ENCODE measurements around the gene GPN2. TPM values are rescaled to one million over a fixed set of nuclear protein-coding genes. Genes with fewer than 3 reads are reported as not detected.
A peak's percentile ranks its signal among the peaks of the same experiment; 100 is the strongest.
"Not testable (repeated sequence)": the region's sequence is repeated elsewhere in the genome, so short reads cannot be mapped to it uniquely, and the experiment has no call there.

Gene GPN2
- total RNA-seq, 2 experiments from 2014 or later, result 19.8 to 20.7 TPM

- intact Hi-C loops (cut with micrococcal nuclease), result loop anchor here (5.0 kb wide), 1 partner anchor 98 kb away; the partner anchor contains the start of gene TRNP1
- Mint-ChIP-seq H3K27me3 (ENCODE audit: low read depth) (no peaks in the 10 kb centered on the region), H3K27ac (no peak overlapping the region), H3K4me3 (no peak overlapping the region), H3K4me1 (ENCODE audit: low read depth) (peaks cover 21% of the 10 kb centered on the region), H3K9me3 (no peaks in the 10 kb centered on the region), H3K36me3 (ENCODE audit: low read depth) (peaks cover 16% of the 10 kb centered on the region)
- CTCF ChIA-PET, result interaction anchor here (1.6 kb wide), 1 partner anchor 14 kb away, joined by 6 read pairs; no protein-coding TSS in a partner anchor
- no peak for DNase-seq
These were observed 4.2 kb upstream of the GPN2 start for GRCh38 chr1:26894263-26894662.

DNA sequence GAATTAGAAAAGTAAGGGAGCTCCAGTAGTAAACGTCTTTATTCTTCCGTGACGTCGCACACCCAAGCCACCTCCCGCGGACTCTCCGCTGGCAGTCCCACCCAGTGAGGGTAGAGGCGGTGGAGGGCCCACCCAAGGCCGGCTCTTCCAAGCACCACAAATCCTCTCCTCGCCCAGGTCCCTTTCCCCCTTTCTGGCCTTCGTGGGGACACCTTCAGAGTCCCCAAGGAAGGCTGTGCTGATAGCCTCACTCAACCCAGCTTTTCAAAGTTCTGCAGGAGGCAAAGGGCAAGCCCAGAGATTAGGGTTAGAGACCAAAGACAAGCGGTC is 349 bp upstream of the GPN2 start:
- Mint-ChIP-seq H3K27me3 (ENCODE audit: low read depth) (no peaks in the 10 kb centered on the region), H3K4me3 (peak overlapping the region; percentile 94), H3K9me3 (no peaks in the 10 kb centered on the region), H3K4me1 (ENCODE audit: low read depth) (peaks cover 30% of the 10 kb centered on the region), H3K36me3 (ENCODE audit: low read depth) (peaks cover 23% of the 10 kb centered on the region), H3K27ac (peak overlapping the region; percentile 91)
- CTCF ChIA-PET, result interaction anchor here (0.6 to 1.0 kb wide), 4 partner anchors 10 to 225 kb away, joined by 3 to 5 read pairs (median 4); partner anchors contain the start of gene GPATCH3
- DNase-seq, result no peak
- intact Hi-C loops (cut with micrococcal nuclease), result loop anchor here (2.0 to 5.0 kb wide), 2 partner anchors 26 to 102 kb away; partner anchors contain the start of gene TRNP1

DNA sequence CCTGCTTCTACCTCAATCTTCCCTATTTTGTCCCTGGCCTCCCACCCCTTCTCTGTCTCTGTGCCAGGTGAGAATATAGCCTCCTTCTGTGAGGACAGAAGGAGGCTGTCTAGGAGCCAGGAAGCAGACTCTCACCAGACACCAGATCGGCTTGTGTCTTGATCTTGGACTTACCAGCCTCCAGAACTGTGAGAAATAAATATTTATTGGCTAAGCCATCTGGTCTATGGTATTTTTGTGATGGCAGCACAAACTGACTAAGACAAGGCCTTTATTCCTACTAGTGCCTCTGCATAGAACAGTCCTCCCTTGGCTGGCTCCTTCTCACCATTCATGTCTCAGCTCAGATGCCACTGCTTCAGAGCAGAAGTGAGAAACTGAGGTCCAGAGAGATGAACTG is 1.9 kb downstream of the GPN2 start:
- intact Hi-C loops (cut with micrococcal nuclease), result no loop called here
- H3K27ac Mint-ChIP-seq, result peak overlapping the region; percentile 36
- H3K36me3 Mint-ChIP-seq (ENCODE audit: low read depth), result peaks cover 36% of the 10 kb centered on the region
- H3K9me3 Mint-ChIP-seq, result no peaks in the 10 kb centered on the region
- CTCF ChIA-PET, result interaction anchor here (0.6 to 2.5 kb wide), 9 partner anchors 9 to 289 kb away, joined by 3 to 14 read pairs (median 3); no protein-coding TSS in a partner anchor
- peaks cover 30% of the 10 kb centered on the region for H3K4me1 Mint-ChIP-seq (ENCODE audit: low read depth)
- no peaks in the 10 kb centered on the region for H3K27me3 Mint-ChIP-seq (ENCODE audit: low read depth)
- peak overlapping the region; percentile 94 for H3K4me3 Mint-ChIP-seq
- no peak for DNase-seq

GRCh38 chr1:26887125-26887524 is 3.0 kb downstream of the GPN2 start:
- intact Hi-C loops (cut with micrococcal nuclease), result no loop called here
- Mint-ChIP-seq H3K4me1 (ENCODE audit: low read depth) (peaks cover 30% of the 10 kb centered on the region), H3K27me3 (ENCODE audit: low read depth) (no peaks in the 10 kb centered on the region), H3K36me3 (ENCODE audit: low read depth) (peaks cover 40% of the 10 kb centered on the region), H3K27ac (peak overlapping the region; percentile 76), H3K9me3 (no peaks in the 10 kb centered on the region), H3K4me3 (no peak overlapping the region)
- CTCF ChIA-PET, result interaction anchor here (0.6 to 2.5 kb wide), 15 partner anchors 8 to 508 kb away, joined by 3 to 14 read pairs (median 3); partner anchors contain the start of gene GPATCH3
- DNase-seq, result peak; percentile 27

DNA sequence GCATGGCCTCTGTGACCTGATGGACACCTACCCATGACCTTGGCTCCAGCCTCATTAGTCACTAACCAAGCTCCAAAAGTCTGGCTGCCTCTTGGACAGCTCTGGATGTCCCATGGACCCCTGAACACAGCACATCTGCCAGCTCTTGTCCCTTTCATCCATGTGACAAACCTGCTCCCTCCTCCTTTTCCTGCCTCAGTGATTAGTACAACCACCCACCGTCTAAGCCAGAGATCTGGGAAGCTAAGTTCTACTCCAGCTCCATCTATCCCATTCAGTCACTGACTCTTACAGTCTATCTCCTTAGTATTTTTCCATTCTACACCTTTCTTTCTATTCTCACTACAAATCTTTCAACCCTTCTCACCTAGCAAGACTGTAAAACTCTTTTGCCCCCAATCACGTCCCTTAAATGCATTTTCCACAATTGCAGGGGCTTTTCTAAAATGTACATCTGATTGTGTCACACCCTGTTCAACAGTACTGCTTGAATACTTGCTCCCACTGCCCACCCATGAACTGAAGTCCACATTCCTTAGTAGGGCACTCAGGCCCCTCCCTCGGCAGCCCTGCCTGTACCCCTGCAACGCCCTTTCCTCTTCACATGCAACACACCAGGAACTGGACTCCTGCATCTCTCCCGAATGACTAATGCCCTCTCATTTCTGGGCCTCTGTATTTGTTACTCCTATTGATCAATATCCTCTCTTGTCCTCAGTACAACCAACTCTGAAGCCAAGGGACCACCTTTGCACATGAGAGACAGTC is 7.2 kb downstream of the GPN2 start:
- Mint-ChIP-seq H3K36me3 (ENCODE audit: low read depth) (peaks cover 30% of the 10 kb centered on the region), H3K4me1 (ENCODE audit: low read depth) (peaks cover 4% of the 10 kb centered on the region), H3K4me3 (no peak overlapping the region), H3K27ac (no peak overlapping the region), H3K9me3 (no peaks in the 10 kb centered on the region), H3K27me3 (ENCODE audit: low read depth) (no peaks in the 10 kb centered on the region)
- intact Hi-C loops (cut with micrococcal nuclease), result no loop called here
- CTCF ChIA-PET, result interaction anchor here (0.5 to 1.9 kb wide), 4 partner anchors 12 to 1777 kb away, joined by 3 to 4 read pairs (median 4); no protein-coding TSS in a partner anchor
- DNase-seq, result no peak

DNA sequence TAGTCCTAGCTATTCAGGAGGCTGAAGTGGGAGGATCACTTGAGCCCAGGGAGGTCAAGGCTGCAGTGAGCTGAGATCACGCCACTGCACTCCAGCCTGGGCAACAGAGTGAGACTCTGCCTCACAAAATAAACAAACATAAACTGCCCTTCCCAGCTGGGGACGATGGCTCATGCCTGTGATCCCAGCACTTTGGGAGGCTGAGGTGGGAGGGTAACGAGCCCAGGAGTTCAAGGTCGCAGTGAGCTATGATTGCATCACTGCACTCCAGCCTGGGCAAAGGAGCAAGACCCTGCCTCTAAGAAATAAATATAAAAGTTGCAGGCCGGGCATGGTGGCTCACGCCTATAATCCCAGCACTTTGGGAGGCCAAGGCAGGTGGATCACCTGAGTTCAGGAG is 8.5 kb downstream of the GPN2 start:
- H3K4me1 Mint-ChIP-seq (ENCODE audit: low read depth); intact Hi-C loops (cut with micrococcal nuclease); H3K9me3 Mint-ChIP-seq; H3K27ac Mint-ChIP-seq; H3K27me3 Mint-ChIP-seq (ENCODE audit: low read depth); DNase-seq; H3K4me3 Mint-ChIP-seq: not testable (repeated sequence)
- peaks cover 26% of the 10 kb centered on the region for H3K36me3 Mint-ChIP-seq (ENCODE audit: low read depth)
- CTCF ChIA-PET, result interaction anchor here (1.0 to 2.0 kb wide), 9 partner anchors 11 to 279 kb away, joined by 3 to 8 read pairs (median 4); no protein-coding TSS in a partner anchor

- Mint-ChIP-seq H3K4me3 (no peak overlapping the region), H3K36me3 (ENCODE audit: low read depth) (peaks cover 22% of the 10 kb centered on the region), H3K27me3 (ENCODE audit: low read depth) (no peaks in the 10 kb centered on the region), H3K27ac (no peak overlapping the region), H3K9me3 (no peaks in the 10 kb centered on the region), H3K4me1 (ENCODE audit: low read depth) (peaks cover 2% of the 10 kb centered on the region)
- CTCF ChIA-PET, result interaction anchor here (0.5 to 2.6 kb wide), 13 partner anchors 8 to 278 kb away, joined by 3 to 14 read pairs (median 5); no protein-coding TSS in a partner anchor
- intact Hi-C loops (cut with micrococcal nuclease), result no loop called here
- no peak for DNase-seq
These were observed 10.3 kb downstream of the GPN2 start for GRCh38 chr1:26879793-26880192.

- Mint-ChIP-seq H3K27me3 (ENCODE audit: low read depth) (no peaks in the 10 kb centered on the region), H3K4me1 (ENCODE audit: low read depth) (peaks cover 2% of the 10 kb centered on the region), H3K36me3 (ENCODE audit: low read depth) (peaks cover 2% of the 10 kb centered on the region), H3K9me3 (no peaks in the 10 kb centered on the region), H3K27ac (peak overlapping the region; percentile 51), H3K4me3 (no peak overlapping the region)
- no peak for DNase-seq
- CTCF ChIA-PET, result interaction anchor here (0.7 to 3.0 kb wide), 8 partner anchors 10 to 275 kb away, joined by 3 to 15 read pairs (median 5); no protein-coding TSS in a partner anchor
- intact Hi-C loops (cut with micrococcal nuclease), result no loop called here
These were observed 12.8 kb downstream of the GPN2 start for GRCh38 chr1:26877326-26877725.

GRCh38 chr1:26874896-26875295 is 15.2 kb downstream of the GPN2 start:
- no peak overlapping the region for H3K4me3 Mint-ChIP-seq
- CTCF ChIA-PET, result interaction anchor here (1.5 kb wide), 1 partner anchor 12 kb away, joined by 4 read pairs; no protein-coding TSS in a partner anchor

GRCh38 chr1:26873097-26873496 is 17.0 kb downstream of the GPN2 start:
- intact Hi-C loops (cut with micrococcal nuclease); H3K27me3 Mint-ChIP-seq (ENCODE audit: low read depth); H3K4me1 Mint-ChIP-seq (ENCODE audit: low read depth); H3K36me3 Mint-ChIP-seq (ENCODE audit: low read depth); DNase-seq; H3K9me3 Mint-ChIP-seq; H3K27ac Mint-ChIP-seq; H3K4me3 Mint-ChIP-seq: not testable (repeated sequence)
- CTCF ChIA-PET, result interaction anchor here (0.6 to 1.6 kb wide), 8 partner anchors 8 to 450 kb away, joined by 3 to 7 read pairs (median 4); no protein-coding TSS in a partner anchor

More at GRCh38 chr1:26874896-26875295, 15.2 kb downstream of the GPN2 start:
- intact Hi-C loops (cut with micrococcal nuclease), result no loop called here
- DNase-seq, result no peak
- Mint-ChIP-seq H3K36me3 (ENCODE audit: low read depth) (no peaks in the 10 kb centered on the region), H3K4me1 (ENCODE audit: low read depth) (peaks cover 2% of the 10 kb centered on the region), H3K27ac (no peak overlapping the region), H3K27me3 (ENCODE audit: low read depth) (no peaks in the 10 kb centered on the region), H3K9me3 (no peaks in the 10 kb centered on the region)

DNA sequence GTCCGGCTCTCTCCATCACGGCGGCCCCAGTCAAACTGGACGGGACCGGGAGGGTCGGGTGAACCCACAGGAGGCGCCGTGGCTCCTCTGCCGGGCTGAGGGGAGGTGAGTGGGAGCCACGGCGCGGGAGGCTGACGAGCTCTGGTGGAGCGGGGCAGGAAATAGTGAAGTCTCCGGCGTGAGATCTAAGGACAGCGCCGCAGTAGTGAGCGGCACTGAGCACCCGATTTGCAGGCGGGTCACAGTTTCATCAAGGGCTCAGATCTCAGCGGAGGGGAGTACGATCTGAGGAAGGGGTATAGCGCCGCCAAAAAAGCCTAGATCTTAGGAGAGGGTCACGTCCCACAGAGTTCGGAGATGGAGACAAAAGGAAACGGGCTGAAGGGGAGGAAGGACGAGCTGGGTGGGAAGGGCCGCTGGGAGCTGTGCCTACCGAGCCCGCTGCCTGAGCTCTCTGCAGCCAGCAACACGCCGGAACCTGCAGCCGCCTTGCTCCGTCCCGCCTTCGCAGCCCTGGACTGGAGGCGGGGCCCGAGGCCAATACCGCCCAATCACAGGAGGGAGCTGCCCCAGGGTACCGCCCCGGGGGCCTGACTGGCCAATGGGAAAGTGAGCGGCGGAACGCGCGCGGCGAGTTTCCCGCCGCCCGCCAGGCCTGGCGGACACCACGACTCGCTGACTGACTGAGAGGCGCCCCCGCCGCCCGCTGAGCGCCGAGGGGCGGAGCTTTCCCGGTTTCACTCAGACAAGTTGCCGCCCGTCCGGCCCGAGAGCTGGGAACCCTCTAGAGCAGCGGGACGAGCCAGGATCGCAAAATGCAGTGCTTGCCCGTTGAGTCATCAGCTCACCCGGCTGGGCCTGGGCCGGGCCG is 25.2 kb downstream of the GPN2 start:
- Mint-ChIP-seq H3K4me3 (peak overlapping the region; percentile 92), H3K27me3 (ENCODE audit: low read depth) (no peaks in the 10 kb centered on the region), H3K27ac (peak overlapping the region; percentile 90), H3K36me3 (ENCODE audit: low read depth) (no peaks in the 10 kb centered on the region), H3K4me1 (ENCODE audit: low read depth) (peaks cover 21% of the 10 kb centered on the region), H3K9me3 (no peaks in the 10 kb centered on the region)
- intact Hi-C loops (cut with micrococcal nuclease), result loop anchor here (1.0 to 2.0 kb wide), 5 partner anchors 26 to 172 kb away; partner anchors contain the start of genes GPN2 and NUDC
- peak; percentile 95 for DNase-seq
- CTCF ChIA-PET, result interaction anchor here (0.6 to 3.0 kb wide), 12 partner anchors 9 to 263 kb away, joined by 3 to 15 read pairs (median 7); no protein-coding TSS in a partner anchor

Measured in activated naive CD4-positive, alpha-beta T cell treated with anti-CD3 and anti-CD28 coated beads for 36 hours (primary cell).